Hepatocyte (in vitro differentiated cells): ENCODE measurements around the gene IMMP2L. TPM values are rescaled to one million over a fixed set of nuclear protein-coding genes. Genes with fewer than 3 reads are reported as not detected.

Experiments
- DNase-seq: peaks from one replicate; pipeline ENCODE4 v3.0.0-alpha.2; 2016; ENCODE audit warnings: low spot score
- H2AFZ ChIP-seq: fragments of 200-600 bp; sonication (generic); 2 replicates; pipeline ENCODE4 v1.6.0; 2016; ENCODE audit warnings: antibody characterized with exemption, mild to moderate bottlenecking
- H3K27ac ChIP-seq: fragments of 200-600 bp; sonication (generic); 2 replicates; pipeline ENCODE4 v1.5.1; 2016; ENCODE audit warnings: mild to moderate bottlenecking
- H3K27me3 ChIP-seq: fragments of 200-600 bp; sonication (generic); 2 replicates; pipeline ENCODE4 v1.6.1; 2016
- H3K36me3 ChIP-seq: fragments of 200-600 bp; sonication (generic); replicated peaks from 2 replicates; pipeline ENCODE4 v1.5.1; 2016; ENCODE audit warnings: low read depth; ENCODE audit not compliant: insufficient read depth
- H3K4me1 ChIP-seq: fragments of 200-600 bp; sonication (generic); 2 replicates; pipeline ENCODE4 v1.5.1; 2016; ENCODE audit warnings: mild to moderate bottlenecking, moderate library complexity; ENCODE audit not compliant: insufficient read depth
- H3K4me2 ChIP-seq: fragments of 200-600 bp; sonication (generic); 2 replicates; pipeline ENCODE4 v1.6.0; 2016
- H3K4me3 ChIP-seq: fragments of 200-600 bp; sonication (generic); 2 replicates; pipeline ENCODE4 v1.5.1; 2016; ENCODE audit warnings: mild to moderate bottlenecking
- H3K79me2 ChIP-seq: fragments of 200-600 bp; sonication (generic); 2 replicates; pipeline ENCODE4 v1.6.0; 2017; ENCODE audit warnings: mild to moderate bottlenecking
- H3K9me2 ChIP-seq: fragments of 200-600 bp; sonication (generic); replicated peaks from 2 replicates; pipeline ENCODE4 v1.6.0; 2017; ENCODE audit warnings: mild to moderate bottlenecking; ENCODE audit not compliant: insufficient read depth
- H3K9me3 ChIP-seq: fragments of 200-600 bp; sonication (generic); 2 replicates; pipeline ENCODE4 v1.5.1; 2016; ENCODE audit warnings: low read depth, mild to moderate bottlenecking
- H4K20me1 ChIP-seq: fragments of 200-600 bp; sonication (generic); 2 replicates; pipeline ENCODE4 v1.6.0; 2016; ENCODE audit warnings: mild to moderate bottlenecking; ENCODE audit not compliant: insufficient read depth, poor library complexity, severe bottlenecking
- EZH2 ChIP-seq: fragments of 200-600 bp; sonication (generic); IDR thresholded peaks from 2 replicates; pipeline ENCODE4 v1.6.1; 2016; ENCODE audit warnings: antibody characterized with exemption, mild to moderate bottlenecking, borderline replicate concordance
- EZH2phosphoT487 ChIP-seq: fragments of 200-600 bp; sonication (generic); IDR thresholded peaks from one replicate; pipeline ENCODE4 v1.6.1; 2018; ENCODE audit warnings: antibody characterized with exemption, mild to moderate bottlenecking, low read depth, moderate library complexity; ENCODE audit not compliant: unreplicated experiment, severe bottlenecking
- WGBS: methylation state at CpG from one replicate; pipeline ENCODE4 v1.1.6; 2016; ENCODE audit warnings: low lambda C conversion rate; ENCODE audit errors: missing lambda C conversion rate; 5-methylcytosine and 5-hydroxymethylcytosine counted together
- polyA plus RNA-seq: library from polyadenylated mRNA; unstranded; fragments of >200 nt; fragmentation: Nextera tagmentation; extraction: Ambion mirVana; gene quantifications from 2 replicates; pipeline ENCODE4 v1.2.1, GENCODE V29; 2016
- total RNA-seq: library from RNA; depleted of rRNA; stranded (reverse); fragments of >200 nt; gene quantifications from 2 replicates; pipeline ENCODE4 v1.2.3, GENCODE V29; 2014
- TF ChIP-seq, protein P1 (sequence below): fragments of 200-600 bp; sonication (generic); IDR thresholded peaks from 2 replicates; pipeline ENCODE4 v1.5.1; 2016; ENCODE audit warnings: antibody characterized with exemption, mild to moderate bottlenecking; ENCODE audit not compliant: poor library complexity

The IMMP2L gene
- total and polyA plus RNA-seq, 2 experiments from 2014 or later: 13.3 to 17.6 TPM

DNA sequence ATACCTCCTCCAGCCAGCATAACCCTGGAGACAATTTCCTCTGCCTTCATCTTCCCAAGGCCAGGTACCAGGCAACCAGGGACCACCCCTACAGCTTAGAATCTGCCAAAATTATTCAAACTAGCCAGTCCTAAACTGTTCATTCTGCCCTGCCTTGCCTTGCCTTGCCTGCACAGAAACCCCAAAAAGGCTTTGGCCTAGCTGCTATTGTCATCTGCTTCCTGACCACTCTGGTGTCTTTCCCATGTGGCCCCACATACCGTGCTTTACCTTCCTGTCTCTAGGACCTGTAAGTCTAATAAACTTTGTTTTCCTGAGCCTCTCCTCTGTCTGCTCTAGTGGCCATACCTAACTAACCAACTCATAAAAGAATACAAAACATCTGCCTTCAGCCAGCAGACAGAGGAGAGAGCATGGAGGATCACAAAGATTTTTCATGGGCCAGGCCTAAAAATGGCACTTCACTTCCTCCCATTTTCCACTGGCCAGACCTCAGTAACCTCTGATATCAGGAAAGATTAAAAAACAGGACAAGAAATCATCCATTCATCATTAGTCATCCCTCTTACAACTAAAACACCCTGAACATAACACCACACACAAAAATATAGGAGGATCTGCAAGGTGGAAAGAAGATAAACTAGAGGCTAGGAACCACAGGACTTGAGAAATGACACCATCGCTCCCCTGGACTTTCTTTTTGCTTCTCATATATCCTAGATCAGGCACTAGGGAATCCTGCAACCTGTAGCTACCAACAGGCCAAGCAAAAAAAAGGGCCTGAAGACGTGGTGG, 51.5 kb downstream of the IMMP2L start:
- no peak for DNase-seq
- Histone ChIP-seq H3K36me3 (no peaks in the 10 kb centered on the region), H3K4me2 (no peak overlapping the region), H3K79me2 (no peaks in the 10 kb centered on the region), H3K27ac (no peak overlapping the region), H2AFZ (no peak overlapping the region), H3K9me2 (no peaks in the 10 kb centered on the region), H3K4me1 (no peaks in the 10 kb centered on the region), H3K4me3 (no peak overlapping the region), H4K20me1 (no peaks in the 10 kb centered on the region), H3K9me3 (no peaks in the 10 kb centered on the region), H3K27me3 (no peaks in the 10 kb centered on the region)
- TF ChIP-seq, protein P1, sequence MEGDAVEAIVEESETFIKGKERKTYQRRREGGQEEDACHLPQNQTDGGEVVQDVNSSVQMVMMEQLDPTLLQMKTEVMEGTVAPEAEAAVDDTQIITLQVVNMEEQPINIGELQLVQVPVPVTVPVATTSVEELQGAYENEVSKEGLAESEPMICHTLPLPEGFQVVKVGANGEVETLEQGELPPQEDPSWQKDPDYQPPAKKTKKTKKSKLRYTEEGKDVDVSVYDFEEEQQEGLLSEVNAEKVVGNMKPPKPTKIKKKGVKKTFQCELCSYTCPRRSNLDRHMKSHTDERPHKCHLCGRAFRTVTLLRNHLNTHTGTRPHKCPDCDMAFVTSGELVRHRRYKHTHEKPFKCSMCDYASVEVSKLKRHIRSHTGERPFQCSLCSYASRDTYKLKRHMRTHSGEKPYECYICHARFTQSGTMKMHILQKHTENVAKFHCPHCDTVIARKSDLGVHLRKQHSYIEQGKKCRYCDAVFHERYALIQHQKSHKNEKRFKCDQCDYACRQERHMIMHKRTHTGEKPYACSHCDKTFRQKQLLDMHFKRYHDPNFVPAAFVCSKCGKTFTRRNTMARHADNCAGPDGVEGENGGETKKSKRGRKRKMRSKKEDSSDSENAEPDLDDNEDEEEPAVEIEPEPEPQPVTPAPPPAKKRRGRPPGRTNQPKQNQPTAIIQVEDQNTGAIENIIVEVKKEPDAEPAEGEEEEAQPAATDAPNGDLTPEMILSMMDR: no peak
- TF ChIP-seq EZH2phosphoT487: no peak
- 98% methylated on average over 3 of the region's 3 CpGs for WGBS

DNA sequence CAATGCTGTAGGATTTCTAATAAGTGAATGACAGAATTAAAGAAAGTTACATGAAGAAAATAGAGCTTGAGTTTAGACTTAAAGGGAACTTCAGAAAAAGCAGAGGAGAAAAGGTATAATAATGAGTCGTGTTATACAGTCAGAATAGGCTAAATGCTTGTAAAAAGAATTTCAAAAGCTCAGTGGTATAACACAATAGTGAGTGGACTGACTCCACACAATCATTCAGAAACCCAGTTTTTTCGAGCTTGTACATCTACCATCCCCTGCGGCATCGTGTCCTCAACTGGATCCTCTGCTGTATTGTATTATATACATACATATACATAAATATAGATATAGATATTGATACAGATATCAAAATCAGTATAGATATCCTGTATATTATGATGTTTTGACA, 52.2 kb downstream of the IMMP2L start:
- H3K9me2 ChIP-seq: no peaks in the 10 kb centered on the region
- no peaks in the 10 kb centered on the region for H3K9me3 ChIP-seq
- WGBS: 98% methylated on average over 4 of the region's 4 CpGs
- H3K27me3 ChIP-seq: no peaks in the 10 kb centered on the region
- H3K4me3 ChIP-seq: no peak overlapping the region
- no peaks in the 10 kb centered on the region for H3K4me1 ChIP-seq
- H2AFZ ChIP-seq: no peak overlapping the region
- H3K36me3 ChIP-seq: no peaks in the 10 kb centered on the region
- no peak for TF ChIP-seq EZH2phosphoT487
- no peak for TF ChIP-seq EZH2
- TF ChIP-seq, protein P1: no peak
- H3K27ac ChIP-seq: no peak overlapping the region
- H4K20me1 ChIP-seq: no peaks in the 10 kb centered on the region
- H3K4me2 ChIP-seq: no peak overlapping the region
- H3K79me2 ChIP-seq: no peaks in the 10 kb centered on the region
- no peak for DNase-seq

DNA sequence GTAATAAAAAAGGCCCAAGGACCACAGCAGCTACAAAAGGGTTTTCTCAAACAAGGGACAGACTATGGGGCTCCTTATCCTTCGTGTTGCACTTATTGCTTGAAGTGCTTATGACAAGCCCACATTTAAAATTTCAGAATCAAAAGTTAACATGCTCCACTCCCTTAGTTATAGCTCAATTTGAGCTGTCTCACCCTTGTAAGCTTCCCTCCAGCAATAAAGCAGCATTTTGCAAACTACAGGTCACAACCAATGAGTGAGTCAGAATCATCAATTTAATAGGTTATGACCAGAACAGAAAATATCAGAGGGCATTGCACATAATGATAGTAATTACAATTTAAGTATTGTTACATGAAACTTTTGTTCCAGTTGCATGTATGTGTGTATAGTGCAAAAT, 53.0 kb downstream of the IMMP2L start:
- no peaks in the 10 kb centered on the region for H4K20me1 ChIP-seq
- no peak for DNase-seq
- H3K9me3 ChIP-seq: no peaks in the 10 kb centered on the region
- 96% methylated on average over 1 of the region's 1 CpG for WGBS
- H3K9me2 ChIP-seq: no peaks in the 10 kb centered on the region
- no peaks in the 10 kb centered on the region for H3K4me1 ChIP-seq
- H3K4me2 ChIP-seq: no peak overlapping the region
- H3K36me3 ChIP-seq: no peaks in the 10 kb centered on the region
- TF ChIP-seq EZH2phosphoT487: no peak
- TF ChIP-seq EZH2: no peak
- TF ChIP-seq, protein P1: no peak
- H3K4me3 ChIP-seq: no peak overlapping the region
- H2AFZ ChIP-seq: no peak overlapping the region
- no peaks in the 10 kb centered on the region for H3K27me3 ChIP-seq
- no peak overlapping the region for H3K27ac ChIP-seq
- H3K79me2 ChIP-seq: no peaks in the 10 kb centered on the region
